Left ventricle myocardium superior (tissue), 1 donor: ENCODE data around the gene ZMIZ1. TPM values are rescaled to one million over a fixed set of nuclear protein-coding genes. Genes with fewer than 3 reads are reported as not detected.
A peak's percentile ranks its signal among the peaks of the same experiment; 100 is the strongest.

Source experiments
- ATAC-seq: fragments of 200-7000 bp; cut with Tn5 transposase; one replicate; pipeline ENCODE4 v1.9.1; 2020; ENCODE audit warnings: mild to moderate bottlenecking, moderate library complexity
- DNase-seq: peaks from one replicate; pipeline ENCODE4 v3.0.0-alpha.2; 2020
- intact Hi-C: fragments of 100-400 bp; cut with micrococcal nuclease; formaldehyde crosslinking; loops from one replicate; pipeline ENCODE4 v1.11.0; 2022
- total RNA-seq: library from RNA; stranded (reverse); fragmentation: NEBNext Ultra II Directional; extraction: Animal tissue kit (Norgen Biotek cat#: 25700); gene quantifications from one replicate; pipeline ENCODE4 v1.2.1, GENCODE V29; 2021
- donor health status: DM: no; HTN: yes; CAD: no; lungs with severe emphysema.

Gene ZMIZ1
- total RNA-seq, 1 donor from 2014 or later = 49.5 TPM

- ATAC-seq (no peak), DNase-seq (no peak)
- intact Hi-C loops = no loop called here
These were observed 168.8 kb downstream of the ZMIZ1 start for GRCh38 chr10:79237454-79238157.

GRCh38 chr10:79238158-79238520 lies 169.4 kb downstream of the ZMIZ1 start:
- intact Hi-C loops = no loop called here
- DNase-seq (no peak), ATAC-seq (no peak)

GRCh38 chr10:79238606-79239005 lies 169.8 kb downstream of the ZMIZ1 start:
- no peak for DNase-seq
- intact Hi-C loops = no loop called here
- no peak for ATAC-seq

GRCh38 chr10:79239275-79239779 lies 170.6 kb downstream of the ZMIZ1 start:
- DNase-seq (no peak), ATAC-seq (peak; percentile 3)
- intact Hi-C loops = no loop called here

GRCh38 chr10:79239924-79240581 lies 171.3 kb downstream of the ZMIZ1 start:
- DNase-seq (no peak), ATAC-seq (no peak)
- intact Hi-C loops = no loop called here

DNA sequence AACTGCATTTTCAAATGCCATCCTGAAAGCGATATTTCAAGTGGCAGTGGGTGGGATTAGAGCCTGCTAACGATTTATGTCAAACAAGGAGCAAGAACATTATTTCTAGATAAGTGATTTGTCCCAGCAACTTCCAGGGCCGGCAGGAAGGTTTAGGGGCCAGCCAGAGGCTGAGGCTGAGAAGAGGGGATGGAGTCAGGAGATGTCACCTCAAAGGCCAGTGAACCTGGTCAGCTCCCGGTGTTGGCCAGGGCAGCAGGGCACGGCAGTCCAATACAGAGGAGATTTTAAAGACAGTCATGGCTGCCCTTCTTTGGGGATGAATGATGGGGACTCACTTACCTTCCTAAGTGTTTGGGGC lies 172.8 kb downstream of the ZMIZ1 start:
- ATAC-seq (no peak), DNase-seq (no peak)
- intact Hi-C loops = no loop called here

DNA sequence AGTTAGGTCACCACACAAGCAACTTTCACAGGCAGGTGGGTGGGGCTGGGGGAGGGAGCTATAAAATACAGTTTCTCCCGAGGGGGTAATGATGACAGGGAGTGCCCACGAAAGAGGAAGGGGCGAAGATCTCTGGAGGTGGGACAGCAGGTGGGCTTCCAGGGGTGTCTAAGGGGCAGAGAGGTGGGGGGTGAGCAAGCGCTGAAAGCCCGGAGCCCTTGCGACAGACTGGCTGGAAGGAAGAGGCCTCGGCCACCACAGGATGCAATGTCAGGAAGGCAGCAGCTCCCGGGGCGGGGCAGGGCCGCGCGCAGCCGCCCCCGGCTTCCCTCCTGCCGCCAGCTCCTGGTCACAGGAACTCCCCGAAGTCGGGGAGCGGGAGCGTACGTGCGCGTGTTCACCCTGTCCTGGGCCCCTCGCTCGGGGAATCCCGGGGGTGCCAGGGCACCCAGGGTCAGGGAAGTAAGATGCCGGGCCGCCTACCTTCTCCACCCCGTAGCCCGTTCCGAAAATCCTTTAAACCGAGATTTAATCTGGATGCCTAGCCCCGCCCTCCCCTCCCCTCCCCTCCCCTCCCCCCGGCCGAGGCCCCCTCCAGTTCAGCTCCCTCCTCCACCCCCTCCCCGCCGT lies 173.3 kb downstream of the ZMIZ1 start:
- DNase-seq = peak; percentile 84
- peak; percentile 48 for ATAC-seq
- intact Hi-C loops = no loop called here

DNA sequence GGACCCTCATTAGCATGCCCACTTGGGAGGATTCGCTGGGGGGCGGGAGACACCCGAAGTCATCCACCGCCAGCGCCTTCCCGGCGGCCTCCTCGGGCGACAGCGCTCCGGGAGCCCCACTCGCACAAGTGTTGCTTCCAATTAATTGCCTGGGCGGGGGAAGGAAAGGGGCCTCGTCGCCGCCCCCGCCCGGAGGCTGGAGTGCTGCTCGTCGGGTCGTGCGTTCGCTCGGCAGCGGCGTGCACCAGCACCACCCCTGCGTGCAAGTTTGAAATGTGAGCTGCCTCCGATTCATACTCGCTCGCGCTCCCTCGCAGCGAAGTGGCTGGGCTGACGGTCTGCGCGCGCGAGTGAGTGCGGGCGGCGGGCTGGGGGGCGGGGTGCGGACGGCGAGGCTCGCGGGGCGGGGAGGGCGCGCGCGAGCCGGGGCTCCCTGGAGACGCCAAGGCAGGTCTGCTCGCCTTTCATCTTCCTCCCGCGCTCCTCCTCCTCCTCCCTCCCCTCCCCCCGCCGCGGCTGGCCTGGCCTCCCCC lies 173.9 kb downstream of the ZMIZ1 start:
- intact Hi-C loops = no loop called here
- DNase-seq (peak; percentile 80), ATAC-seq (peak; percentile 43)

DNA sequence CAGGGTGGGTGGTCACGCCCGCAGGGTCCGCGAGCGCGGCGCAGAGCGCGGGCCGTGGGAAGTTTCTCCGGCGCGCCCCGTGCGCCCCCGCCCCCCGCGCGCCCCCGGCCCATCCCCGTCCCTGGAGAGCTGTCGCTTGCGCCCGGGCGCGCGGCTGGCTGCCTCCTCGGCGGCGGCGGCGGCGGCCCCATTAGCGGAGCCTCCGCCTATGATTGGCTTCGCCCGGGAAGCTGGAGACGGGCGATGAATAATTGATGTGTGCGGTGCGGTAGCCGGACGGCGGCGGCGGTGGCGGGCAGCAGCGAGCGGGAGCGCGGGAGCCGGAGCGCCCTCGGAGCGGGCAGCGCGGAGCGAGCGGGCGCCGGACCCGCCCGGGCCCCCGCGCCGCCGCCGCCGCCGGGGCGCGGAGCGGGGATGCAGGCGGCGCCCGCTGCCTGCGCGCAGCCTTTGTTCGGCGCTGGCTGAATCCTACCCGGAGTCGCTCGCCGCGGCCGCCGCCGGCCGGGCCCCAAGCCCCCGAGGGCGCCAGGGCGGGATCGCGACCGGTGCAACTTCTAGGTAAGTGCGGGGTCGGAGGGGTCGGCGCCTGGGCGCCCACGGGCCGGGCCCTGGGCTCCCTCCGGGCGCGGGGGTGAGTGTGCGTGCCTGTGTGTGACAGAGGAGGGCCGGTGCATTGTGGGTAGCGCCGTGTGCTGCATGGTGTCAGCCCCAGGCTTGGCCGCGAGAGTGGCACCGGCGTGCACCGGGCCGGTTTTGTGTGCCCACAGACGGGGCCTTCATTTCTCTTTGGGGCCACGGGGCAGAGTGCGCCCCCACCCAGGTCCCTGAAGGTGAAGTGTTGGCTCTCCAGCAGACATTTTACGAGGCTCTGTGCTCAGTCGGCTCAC lies 174.7 kb downstream of the ZMIZ1 start:
- intact Hi-C loops = no loop called here
- ATAC-seq (peak; percentile 15), DNase-seq (peak; percentile 64)

DNA sequence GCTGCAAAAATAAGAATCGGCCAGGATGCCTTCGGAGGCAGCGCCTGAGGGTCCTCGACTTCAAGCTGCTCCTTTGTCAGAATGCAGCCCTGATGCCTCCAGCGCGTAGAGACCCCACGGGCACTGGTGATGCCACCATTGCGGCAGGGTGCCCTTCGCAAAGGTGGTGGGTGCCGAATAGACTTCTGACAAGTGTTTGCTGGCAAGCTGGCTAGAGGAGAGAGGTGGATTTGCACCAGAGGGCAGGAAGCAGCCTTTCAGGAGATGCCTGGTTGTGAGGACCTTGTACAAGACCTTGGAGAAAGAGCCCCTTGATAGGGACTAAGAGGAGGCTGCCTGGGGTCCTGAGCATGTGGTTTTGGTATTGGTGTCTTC lies 175.3 kb downstream of the ZMIZ1 start:
- ATAC-seq = no peak
- intact Hi-C loops = no loop called here
- no peak for DNase-seq

DNA sequence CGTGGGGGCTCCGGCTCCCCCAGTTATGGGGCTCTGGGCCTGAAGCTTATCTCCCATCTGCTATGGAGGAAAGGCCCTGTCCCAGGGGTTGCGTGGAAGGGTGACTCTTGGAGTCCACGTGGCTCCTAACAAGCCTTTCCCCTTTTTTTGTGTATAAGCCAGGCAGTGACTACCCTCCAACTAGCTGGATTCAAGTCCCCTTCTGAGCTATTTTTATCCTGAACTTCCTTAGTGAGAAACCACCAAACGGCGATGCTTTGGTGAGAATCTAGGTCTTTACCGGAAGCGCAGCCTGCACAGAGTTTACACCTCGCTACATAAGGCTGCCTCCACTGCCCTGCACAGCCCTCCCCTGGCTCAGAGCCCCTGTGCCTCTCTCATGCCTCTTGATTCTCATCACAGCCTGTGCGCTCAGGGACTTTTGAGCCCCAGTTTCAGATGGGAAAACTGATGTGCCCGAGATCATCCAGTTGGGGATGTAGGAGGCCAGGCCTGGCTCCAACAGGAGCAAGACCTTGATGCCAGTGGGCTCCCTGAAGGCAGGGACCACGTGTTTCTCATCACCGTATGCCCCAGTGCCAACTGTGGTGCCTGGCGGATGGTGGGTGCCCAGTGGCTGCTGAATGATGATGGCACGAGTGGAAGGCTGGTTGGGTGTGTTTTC lies 176.2 kb downstream of the ZMIZ1 start:
- DNase-seq (no peak), ATAC-seq (no peak)
- intact Hi-C loops = no loop called here

GRCh38 chr10:79245539-79246208 lies 176.9 kb downstream of the ZMIZ1 start:
- DNase-seq = no peak
- intact Hi-C loops = no loop called here
- ATAC-seq = no peak

- ATAC-seq (peak; percentile 63), DNase-seq (peak; percentile 86)
- intact Hi-C loops = no loop called here
These were observed 177.4 kb downstream of the ZMIZ1 start for GRCh38 chr10:79246209-79246581.

DNA sequence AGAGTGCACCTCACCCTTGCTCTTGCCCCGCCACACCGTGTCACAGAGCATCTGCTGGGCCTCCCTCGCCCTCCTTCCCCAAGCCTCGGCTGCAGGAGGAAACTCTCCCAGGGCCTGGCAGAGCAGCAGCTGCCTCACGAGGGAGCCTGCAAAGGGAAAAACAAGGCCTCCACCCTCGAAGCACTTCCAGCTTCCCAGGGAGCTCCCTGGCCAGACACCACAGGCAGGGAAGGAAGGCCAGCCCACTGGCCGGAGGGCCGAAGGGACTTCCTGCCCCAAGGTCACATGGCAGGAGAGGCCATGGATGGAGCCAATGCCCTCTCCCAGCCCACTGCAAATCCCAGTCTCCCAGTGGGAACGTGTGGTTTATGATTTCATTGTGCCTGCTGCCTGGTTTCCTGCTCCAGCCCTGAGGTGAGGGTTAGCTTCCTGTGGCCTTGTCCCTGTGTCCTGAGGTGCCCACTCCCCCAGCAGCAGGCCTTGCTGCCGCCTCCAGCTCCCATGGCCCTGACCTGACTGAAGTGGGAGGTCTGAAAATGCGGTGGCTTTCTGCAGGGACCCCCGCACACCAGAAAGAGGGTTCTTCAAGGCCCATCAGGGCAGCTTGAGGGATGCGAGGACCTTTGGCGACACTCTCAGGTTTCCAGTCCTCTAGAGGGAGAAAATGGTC lies 178.0 kb downstream of the ZMIZ1 start:
- peak; percentile 53 for ATAC-seq
- intact Hi-C loops = no loop called here
- peak; percentile 85 for DNase-seq

DNA sequence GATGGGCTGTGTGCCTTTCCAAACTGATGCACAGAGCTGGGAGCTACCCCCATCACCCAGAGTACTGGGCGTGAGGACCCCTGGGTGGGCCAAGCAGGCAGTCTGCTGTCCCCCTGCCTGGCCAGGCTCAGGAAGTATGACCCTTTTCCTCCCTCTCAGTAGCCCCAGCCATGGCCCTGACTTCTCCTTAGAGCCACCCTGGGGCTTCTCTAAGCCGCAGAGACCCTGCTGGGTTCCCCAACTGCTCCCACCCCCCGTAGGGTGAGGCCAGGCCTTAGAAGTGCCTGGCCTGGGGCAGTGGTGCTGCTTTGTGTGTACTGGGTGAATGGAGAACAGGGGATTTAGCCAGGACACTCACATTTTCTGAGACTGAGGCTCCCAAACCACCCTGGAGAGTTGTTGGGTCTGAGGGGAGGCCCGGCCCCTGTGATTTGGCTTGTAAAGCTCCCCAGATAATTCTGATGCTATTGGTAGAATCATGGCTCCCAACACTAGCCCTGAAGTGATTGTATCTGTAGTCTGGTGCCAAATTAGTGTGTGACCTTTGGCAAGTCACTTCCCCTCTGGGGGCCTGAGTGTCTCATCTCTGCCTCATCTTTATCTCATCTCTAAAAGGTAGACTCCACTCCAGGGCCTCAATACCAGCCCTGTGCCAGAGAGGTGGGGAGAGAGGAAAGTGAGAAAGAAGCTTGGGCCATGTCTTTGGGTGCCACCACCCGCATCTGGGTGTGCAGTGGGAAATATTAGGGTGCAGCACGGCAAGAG lies 178.8 kb downstream of the ZMIZ1 start:
- DNase-seq (no peak), ATAC-seq (no peak)
- intact Hi-C loops = no loop called here

DNA sequence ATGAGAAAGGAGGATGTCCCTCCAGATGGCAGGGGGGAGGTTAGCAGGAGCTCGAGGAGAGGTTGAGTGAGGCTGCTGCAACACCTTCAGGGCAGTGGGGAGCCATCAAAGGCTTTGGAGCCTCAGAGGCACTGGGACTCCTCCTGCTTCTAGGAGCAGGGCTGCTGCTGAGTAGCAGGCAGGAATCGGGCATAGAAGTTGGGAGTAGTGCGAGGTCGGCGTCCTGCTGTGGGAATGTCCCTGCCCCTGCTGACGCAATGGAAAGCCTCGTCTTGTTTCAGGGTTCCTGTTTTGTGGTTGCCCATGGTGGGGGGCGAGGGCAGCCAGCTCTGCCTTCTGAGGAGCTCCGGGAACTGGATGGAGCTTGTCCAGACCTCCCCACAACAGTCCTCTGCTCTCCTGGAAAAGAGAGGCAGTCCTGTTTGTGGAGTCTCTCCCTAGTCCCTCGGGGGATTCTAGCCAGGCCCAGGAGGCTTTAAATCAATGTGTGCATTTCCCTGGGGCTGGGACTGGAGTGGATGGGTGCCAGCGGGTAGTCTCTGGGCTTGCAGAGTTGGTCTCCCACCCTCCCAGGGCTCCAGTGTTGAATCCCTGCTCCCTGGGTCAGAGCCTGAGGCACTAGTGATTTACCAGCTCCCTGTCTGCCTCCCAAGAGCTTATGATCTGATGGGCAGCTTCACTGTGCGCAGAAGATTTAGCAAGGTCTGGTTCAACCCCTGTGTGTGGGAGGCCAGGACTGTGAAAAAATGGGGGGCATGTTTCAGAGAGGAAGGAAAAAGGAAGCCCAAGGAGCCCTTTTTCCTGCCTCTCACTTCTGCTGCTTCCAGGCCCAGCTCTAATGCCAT lies 179.8 kb downstream of the ZMIZ1 start:
- ATAC-seq = no peak
- DNase-seq = peak; percentile 56
- intact Hi-C loops = no loop called here
